Measurements from ENCODE around the gene VAMP1. TPM values are rescaled to one million over a fixed set of nuclear protein-coding genes. Genes with fewer than 3 reads are reported as not detected.

The VAMP1 gene
- total and polyA plus RNA-seq, 2 of the 8 experiments (the other 6 are each of a cell fraction or from before 2014, with no cell fraction given) = 10.8 to 23.1 TPM

DNA sequence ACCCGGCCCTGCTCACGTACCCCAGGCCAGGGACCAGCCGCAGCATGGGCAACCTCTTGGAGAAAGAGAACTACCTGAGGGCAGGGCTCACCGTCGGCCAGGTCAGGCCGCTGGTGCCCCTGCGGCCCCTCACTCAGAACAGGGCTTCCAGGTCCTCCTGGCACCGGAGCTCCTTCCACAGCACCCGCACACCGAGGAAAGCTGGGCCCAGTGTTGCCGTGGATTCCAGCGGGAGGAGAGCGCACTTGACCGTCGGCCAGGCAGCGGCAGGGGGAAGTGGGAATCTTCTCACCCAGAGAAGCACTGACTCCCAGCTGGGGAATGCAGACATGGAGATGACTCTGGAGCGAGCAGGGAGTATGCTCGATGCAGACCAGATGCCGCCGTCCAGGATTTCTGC lies 7.9 kb upstream of the VAMP1 start:
- H4K5ac ChIP-seq (ENCODE audit: insufficient read length, low read depth, low read length) = no peak overlapping the region
- WGBS, 2 experiments (ENCODE audit: extremely low coverage in 1 of 2, insufficient coverage in 1 of 2, insufficient read length in 1 of 2, insufficient replicate concordance in 2 of 2, low coverage in 1 of 2, low lambda C conversion rate in 2 of 2, missing lambda C conversion rate in 1 of 2) = 92% methylated on average over 20 of the region's 20 CpGs; no CpG with 5 or more reads in 1 of the 2 experiments
- no peak overlapping the region for H3K18ac ChIP-seq (ENCODE audit: extremely low read depth, low read length)
- no peaks in the 10 kb centered on the region for H3K79me1 ChIP-seq (ENCODE audit: low read depth, low read length)
- H2AFZ ChIP-seq (ENCODE audit: low read length) = no peak overlapping the region
- peaks cover 0 to 10% of the 10 kb centered on the region in 2 experiments; a peak in 2 of 4 replicates for H3K9me3 ChIP-seq (ENCODE audit: insufficient read depth in 2 of 2, low read depth in 1 of 2, low read length in 1 of 2)
- no peak overlapping the region for H3K9ac ChIP-seq (replicated peaks in 1 of 4; ENCODE audit: extremely low read depth in 1 of 4, low read depth in 3 of 4, low read length in 3 of 4)
- FAIRE-seq = no peak
- H3K4me2 ChIP-seq (ENCODE audit: insufficient read depth in 1 of 2, low read depth in 2 of 2, low read length in 2 of 2) = no peak overlapping the region
- no peak overlapping the region; the same call in 1 of the 2 replicates for H4K8ac ChIP-seq (ENCODE audit: extremely low read depth, insufficient read depth, low read length)
- CTCF ChIA-PET (ENCODE audit: partially characterized antibody) = interaction anchor here (4.1 kb wide), 1 partner anchor 13 kb away, joined by 14 read pairs; no protein-coding TSS in a partner anchor
- no peak overlapping the region for H2BK12ac ChIP-seq (ENCODE audit: low read depth, low read length)
- H3K14ac ChIP-seq (ENCODE audit: insufficient read length) = no peak overlapping the region
- no peak overlapping the region for H3K4me3 ChIP-seq (ENCODE audit: extremely low read depth in 1 of 4, insufficient read depth in 2 of 4, low read depth in 3 of 4, low read length in 4 of 4)
- no peak overlapping the region for H2AK5ac ChIP-seq (ENCODE audit: low read depth, low read length)
- no peaks in the 10 kb centered on the region for H3K4me1 ChIP-seq (replicated peaks in 1 of 4; ENCODE audit: control insufficient read depth in 3 of 4, insufficient read depth in 4 of 4, low read length in 3 of 4)
- H3K23me2 ChIP-seq (ENCODE audit: low read depth, low read length) = no peaks in the 10 kb centered on the region
- H2BK120ac ChIP-seq (replicated peaks; ENCODE audit: low read depth, low read length) = no peak overlapping the region
- H3K27ac ChIP-seq (ENCODE audit: low read depth, low read length) = no peak overlapping the region
- H4K20me1 ChIP-seq (replicated peaks in 1 of 2; ENCODE audit: control insufficient read depth in 1 of 2, insufficient read depth in 2 of 2, low read length in 2 of 2) = no peaks in the 10 kb centered on the region
- H2BK15ac ChIP-seq (ENCODE audit: low read length) = no peak overlapping the region
- no peak overlapping the region for H3K4ac ChIP-seq (replicated peaks; ENCODE audit: insufficient read length, low read depth, low read length)
- POLR2A ChIA-PET (ENCODE audit: partially characterized antibody) = interaction anchor here (1.5 kb wide), 1 partner anchor 10 kb away, joined by 4 read pairs; no protein-coding TSS in a partner anchor
- H3K79me2 ChIP-seq (ENCODE audit: control insufficient read depth in 1 of 2, insufficient read depth in 2 of 2, low read length in 2 of 2) = no peaks in the 10 kb centered on the region
- H3K36me3 ChIP-seq (ENCODE audit: control insufficient read depth in 2 of 4, insufficient read depth in 4 of 4, low read length in 3 of 4) = no peaks in the 10 kb centered on the region
- H2BK5ac ChIP-seq (ENCODE audit: low read depth, low read length) = no peak overlapping the region
- no peaks in the 10 kb centered on the region for H3K27me3 ChIP-seq (replicated peaks in 1 of 4; ENCODE audit: control insufficient read depth in 3 of 4, extremely low read depth in 1 of 4, insufficient read depth in 3 of 4, low read length in 3 of 4)
- H4K91ac ChIP-seq (replicated peaks; ENCODE audit: insufficient read length, low read length) = no peak overlapping the region
- no peak for DNase-seq (ENCODE audit: low read depth in 1 of 2, low spot score in 2 of 2)
- H3K56ac ChIP-seq (replicated peaks; ENCODE audit: insufficient read length, low read depth, low read length) = no peak overlapping the region
- no peak overlapping the region for H2BK20ac ChIP-seq (ENCODE audit: low read length)
- no peak overlapping the region for H3K23ac ChIP-seq (ENCODE audit: insufficient read length)
- TF ChIP-seq PHF8 (conservative IDR thresholded peaks at IDR 0.05; ENCODE audit: low read depth, low read length) = no peak
- no peak for TF ChIP-seq SP1 (IDR thresholded peaks at IDR 0.05; ENCODE audit: low read depth, low read length)
- TF ChIP-seq, protein P1, sequence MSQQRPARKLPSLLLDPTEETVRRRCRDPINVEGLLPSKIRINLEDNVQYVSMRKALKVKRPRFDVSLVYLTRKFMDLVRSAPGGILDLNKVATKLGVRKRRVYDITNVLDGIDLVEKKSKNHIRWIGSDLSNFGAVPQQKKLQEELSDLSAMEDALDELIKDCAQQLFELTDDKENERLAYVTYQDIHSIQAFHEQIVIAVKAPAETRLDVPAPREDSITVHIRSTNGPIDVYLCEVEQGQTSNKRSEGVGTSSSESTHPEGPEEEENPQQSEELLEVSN (IDR thresholded peaks at IDR 0.05) = no peak
- TF ChIP-seq MAFK (IDR thresholded peaks at IDR 0.05; ENCODE audit: low read depth, low read length) = no peak
- no peak for TF ChIP-seq GABPA (IDR thresholded peaks at IDR 0.05; ENCODE audit: borderline replicate concordance, insufficient read depth, low read length)
- TF ChIP-seq, protein P2, sequence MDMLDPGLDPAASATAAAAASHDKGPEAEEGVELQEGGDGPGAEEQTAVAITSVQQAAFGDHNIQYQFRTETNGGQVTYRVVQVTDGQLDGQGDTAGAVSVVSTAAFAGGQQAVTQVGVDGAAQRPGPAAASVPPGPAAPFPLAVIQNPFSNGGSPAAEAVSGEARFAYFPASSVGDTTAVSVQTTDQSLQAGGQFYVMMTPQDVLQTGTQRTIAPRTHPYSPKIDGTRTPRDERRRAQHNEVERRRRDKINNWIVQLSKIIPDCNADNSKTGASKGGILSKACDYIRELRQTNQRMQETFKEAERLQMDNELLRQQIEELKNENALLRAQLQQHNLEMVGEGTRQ (IDR thresholded peaks at IDR 0.05; ENCODE audit: low read length) = no peak
- TF ChIP-seq NANOG (IDR thresholded peaks at IDR 0.05; ENCODE audit: insufficient read depth, low read depth, low read length, poor library complexity, severe bottlenecking) = no peak
- no peak for TF ChIP-seq CEBPB (IDR thresholded peaks at IDR 0.05; ENCODE audit: low read depth, low read length)
- TF ChIP-seq, protein P3, sequence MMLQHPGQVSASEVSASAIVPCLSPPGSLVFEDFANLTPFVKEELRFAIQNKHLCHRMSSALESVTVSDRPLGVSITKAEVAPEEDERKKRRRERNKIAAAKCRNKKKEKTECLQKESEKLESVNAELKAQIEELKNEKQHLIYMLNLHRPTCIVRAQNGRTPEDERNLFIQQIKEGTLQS (IDR thresholded peaks at IDR 0.05; ENCODE audit: insufficient read depth, low read depth, low read length) = no peak

Measured in H1 (cell line).